SK-N-DZ (cell line): Measurements from ENCODE around the gene ARHGEF10L.

Source experiments
- DNase-seq: peaks from one replicate; pipeline ENCODE4 v3.0.0-alpha.2; 2015; ENCODE audit warnings: low spot score

The ARHGEF10L gene

DNA sequence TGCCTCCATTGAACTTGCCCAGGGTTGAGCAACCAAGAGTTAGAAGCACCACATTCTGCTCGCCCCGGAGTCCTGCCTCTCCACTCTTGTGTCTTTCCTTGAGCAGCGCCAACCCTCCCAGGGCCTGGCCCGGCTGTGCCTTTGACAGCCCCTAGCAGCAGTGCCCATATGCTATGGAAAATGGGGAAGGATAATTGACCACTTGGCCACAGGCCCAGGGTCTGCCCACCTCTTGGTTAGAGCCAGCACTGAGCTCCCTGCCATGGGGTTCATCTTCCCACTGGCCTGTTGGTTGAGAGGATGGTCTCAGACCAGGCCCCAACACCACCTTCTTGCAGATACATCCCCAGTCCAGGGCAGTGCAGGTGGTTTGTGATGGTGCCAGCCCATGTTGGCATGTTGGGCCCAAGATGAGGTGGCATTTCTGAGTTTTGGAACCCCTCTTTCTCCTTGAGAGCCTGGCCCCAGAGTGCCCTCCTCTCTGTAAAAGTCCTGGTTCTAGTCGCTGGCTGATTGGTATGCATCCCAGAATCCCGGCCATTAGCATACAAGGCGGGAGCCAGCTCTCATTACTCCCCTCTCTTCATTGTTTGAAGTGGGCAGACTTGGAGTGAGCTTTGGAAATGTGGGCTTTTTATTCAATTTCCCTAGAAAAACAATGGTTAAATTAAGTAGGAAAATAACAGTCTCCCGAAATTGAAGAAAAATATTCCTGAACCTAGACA, 7.6 kb downstream of the ARHGEF10L start:
- no peak for DNase-seq

DNA sequence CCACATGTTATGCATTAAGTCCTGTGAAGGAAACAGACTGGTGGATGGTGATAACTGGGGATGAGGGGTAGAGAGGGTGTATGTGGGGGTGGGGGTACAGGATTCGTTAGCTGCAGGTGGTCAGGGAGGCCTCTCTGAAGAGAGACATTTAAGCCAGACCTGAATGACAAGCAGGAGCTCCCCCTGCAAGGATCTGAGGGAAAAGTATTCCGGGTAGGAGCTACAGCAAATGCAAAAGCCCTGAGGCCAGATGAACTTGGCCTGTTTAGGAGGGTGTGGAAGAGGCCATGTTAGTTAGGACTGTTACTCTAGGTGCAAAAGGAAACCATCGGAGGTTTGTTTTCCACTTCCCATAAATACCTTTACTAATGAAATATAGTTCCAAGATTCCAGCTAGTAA, 9.9 kb downstream of the ARHGEF10L start:
- DNase-seq: no peak

DNA sequence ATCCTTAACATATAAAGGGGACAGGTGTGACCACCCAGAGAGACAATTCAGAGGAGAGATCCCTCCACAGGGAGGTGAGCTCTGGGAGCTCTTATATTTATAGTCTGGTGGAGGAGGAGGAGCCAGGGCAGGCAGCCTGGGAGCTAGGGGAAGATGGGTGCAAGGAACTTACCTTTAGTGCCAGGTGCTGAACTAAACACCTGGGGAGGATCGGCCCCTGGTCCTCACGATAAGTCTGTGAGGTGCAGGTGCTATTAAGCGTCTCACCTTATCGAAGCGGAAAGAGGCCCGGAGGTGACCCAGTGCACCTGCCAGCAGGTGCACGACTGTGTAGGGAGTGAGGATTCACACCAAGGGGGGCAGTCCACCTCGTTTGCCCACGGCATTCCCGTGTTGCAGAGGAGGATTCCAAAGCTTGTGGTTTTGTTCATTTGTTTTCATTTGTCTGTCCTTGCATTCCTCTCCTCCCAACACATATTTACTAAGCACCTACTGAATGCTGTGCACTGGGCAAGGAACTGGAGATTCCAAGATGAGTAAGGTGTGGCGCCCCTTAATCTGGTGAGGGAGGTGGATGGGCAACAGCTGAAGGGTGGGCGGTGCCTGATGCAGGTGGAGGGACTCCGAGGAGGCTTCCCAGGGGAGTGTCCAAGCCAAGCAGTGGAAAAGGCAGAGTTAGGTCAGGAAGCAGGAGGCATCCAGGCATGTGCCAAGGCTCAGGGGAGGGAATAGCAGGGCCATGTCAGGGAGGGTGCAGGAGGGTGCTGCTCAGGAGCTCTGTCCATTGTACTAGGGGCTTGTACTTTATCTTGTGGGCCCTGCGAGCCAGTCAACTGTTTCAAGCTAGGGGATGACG, 11.5 kb downstream of the ARHGEF10L start:
- no peak for DNase-seq

DNA sequence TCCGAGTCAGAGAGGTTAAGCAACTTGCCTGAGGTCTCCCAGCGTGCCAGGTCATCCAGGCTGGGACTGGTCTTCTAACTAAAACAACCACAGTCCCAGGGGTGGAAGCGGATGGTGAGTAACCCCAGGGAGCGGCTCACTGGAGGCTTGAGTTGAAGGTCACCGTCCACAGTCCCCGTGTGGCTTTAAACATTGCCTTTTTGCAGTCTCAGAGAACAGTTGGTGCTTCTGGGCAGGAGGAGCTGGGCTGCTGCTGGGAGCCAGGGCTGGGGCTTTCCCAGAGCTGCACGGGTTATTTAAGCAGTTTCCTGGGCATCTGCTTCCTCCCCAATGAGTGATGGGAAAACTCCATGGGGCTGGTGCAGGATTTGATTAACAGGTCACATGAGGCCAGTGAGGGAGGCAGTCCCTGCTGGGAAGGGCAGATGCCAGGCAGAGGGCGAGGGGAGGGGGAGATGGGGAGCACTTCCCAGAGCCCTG, 12.3 kb downstream of the ARHGEF10L start:
- peak; percentile 69 for DNase-seq

DNA sequence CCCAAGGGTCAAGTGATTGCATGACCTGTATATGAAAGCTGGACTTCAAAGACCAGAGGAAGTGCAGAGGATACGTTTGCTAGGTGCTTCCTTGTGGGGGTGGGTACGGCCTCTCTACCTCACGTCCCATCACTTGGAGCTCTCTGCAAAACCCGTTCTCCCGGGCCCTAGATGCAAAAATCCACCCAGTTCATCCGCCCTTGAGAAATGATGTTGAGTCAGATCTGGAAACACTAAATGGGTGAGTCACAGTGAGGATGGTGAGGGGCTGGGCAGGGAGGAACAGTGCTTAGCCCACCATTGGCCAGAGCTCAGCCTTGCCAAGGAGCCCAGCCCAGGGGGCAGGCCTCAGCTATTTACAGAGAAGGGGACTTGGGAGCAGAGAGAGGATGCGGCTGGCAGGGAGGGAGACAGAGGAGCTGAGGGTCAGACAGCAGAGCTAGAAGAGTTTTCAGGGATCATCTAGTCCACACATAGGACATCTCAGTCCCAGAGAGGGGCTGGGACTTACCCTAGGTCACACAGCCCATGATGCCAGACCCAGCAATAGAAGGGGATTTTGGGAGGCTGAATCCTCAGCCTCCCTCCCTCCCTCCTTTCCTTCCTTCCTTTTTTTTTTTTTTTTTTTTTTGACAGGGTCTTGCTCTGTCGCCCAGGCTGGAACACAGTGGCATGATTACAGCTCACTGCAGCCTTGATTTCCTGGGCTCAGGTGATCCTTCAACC, 14.6 kb downstream of the ARHGEF10L start:
- DNase-seq: no peak

DNA sequence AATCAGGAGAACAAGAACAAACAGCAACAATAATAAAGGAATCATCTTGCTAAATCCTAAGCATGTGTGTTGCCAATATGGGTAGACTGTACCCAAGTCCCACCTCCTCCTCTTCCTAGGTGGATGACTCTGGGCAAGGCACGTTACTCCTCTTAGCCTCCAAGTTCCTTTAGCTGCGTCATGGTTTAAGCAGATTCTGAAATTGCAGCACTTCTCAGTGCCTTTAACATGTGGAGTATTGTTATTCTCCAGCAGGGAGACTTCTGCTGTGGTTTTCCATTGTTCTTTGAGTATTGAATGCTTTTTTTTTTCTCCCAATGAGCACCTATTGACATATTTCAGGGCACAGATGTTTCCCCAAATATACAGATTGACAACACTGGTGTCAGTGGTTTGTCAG, 15.5 kb downstream of the ARHGEF10L start:
- DNase-seq: no peak

DNA sequence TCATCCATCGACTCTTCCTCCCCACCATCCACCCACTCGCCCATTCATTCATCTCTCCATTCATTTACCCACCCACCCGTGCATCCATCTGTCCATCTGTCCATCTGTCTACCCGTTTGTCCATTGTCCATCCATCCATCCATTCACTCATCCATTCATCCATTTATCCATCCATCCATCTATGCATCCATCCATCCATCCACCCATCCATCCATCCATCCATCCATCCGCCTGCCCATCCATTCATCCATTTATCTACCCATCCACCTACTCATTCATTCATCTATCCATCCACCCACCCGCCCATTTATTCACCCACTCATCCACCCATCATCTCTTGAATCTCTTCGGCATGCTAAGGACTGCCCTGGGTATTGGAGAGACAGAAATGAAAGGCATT, 18.5 kb downstream of the ARHGEF10L start:
- DNase-seq: no peak

DNA sequence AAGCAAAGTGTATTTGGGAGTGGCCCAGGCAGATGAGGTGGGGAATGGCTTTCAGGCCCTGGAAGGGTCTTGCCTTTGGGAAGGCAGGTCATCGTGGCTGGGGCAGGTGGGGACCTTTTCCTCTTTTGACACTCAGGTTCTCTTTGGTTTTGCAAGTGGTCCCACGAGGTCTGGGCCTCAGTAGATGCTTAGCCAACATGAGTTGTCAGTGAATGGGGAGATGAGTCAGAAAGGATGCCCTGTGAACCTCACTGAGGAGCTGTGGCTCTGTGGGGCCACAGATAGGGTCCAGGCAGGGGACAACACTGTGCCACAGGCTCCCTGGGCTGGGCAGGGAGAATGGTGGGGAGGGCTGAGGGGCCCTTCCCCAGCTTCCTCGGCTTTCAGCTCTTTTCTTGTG, 19.0 kb downstream of the ARHGEF10L start:
- no peak for DNase-seq

DNA sequence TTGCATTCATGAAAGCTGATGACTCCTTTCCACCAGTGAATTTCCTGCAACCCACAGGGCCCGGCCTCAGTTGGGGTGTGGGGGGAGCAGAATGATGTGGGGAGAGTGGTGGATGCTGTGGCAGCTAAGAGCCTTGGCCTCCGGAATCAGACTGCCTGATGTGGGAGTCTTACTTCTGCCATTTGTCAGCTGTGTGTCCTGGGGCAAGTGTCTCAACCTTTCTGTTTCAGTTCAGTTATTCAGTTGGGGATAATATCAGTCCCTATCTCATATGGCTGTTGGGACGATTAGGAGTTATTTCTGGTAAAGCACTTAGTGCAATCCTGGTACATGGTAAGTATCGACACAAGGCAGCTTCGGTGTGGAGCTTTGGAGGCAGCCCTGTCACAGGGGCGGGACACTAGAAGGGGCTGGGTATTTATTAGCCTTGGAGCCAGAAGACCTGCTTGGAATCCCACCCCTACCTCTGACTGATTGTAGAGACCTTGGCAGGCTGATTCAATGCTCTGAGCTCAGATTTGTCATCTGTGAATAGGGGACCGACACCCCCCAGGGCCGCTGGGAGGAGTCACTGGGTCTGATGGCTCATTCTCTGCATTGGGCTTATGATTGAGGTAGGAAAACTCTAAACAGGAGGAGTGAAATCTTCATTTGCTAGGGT, 19.6 kb downstream of the ARHGEF10L start:
- no peak for DNase-seq

DNA sequence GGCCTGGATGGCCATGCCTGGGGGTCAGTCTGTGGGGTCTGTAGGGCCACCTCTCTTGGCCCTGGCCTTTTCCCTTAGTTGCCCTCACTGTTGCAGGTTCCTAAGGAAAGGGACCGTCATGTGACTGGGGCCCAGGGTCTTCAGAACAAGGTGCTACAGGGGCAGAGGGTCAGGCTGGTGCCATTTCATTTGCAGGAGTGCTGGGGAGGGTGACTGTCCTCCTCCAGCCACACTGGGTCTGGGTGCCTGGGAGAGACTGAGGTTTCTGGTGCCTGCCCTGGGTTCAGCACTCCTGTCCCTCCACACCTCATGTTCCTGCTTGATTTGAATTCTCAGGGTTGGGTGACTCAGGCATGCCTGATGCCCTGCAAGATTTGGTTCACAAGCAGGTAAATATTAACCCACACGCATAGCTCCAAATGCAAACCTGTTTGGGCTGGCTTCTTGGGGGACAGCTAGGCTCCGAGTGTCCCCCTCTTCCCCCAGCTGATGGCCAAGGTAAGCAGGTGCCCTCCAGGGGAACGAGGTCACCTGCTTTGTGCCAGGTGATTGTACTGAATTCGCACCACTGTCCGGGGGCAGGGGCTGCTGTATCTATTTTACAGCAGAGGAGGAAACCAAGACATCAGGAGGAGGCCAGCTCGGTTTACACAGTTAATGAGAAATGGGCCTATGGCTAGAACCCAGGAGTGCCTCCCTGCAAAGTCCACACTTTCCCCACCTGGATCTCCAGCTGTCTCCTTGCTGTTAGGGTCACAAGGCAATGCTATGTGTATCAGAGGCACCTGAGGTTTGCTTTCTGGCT, 20.3 kb downstream of the ARHGEF10L start:
- no peak for DNase-seq

DNA sequence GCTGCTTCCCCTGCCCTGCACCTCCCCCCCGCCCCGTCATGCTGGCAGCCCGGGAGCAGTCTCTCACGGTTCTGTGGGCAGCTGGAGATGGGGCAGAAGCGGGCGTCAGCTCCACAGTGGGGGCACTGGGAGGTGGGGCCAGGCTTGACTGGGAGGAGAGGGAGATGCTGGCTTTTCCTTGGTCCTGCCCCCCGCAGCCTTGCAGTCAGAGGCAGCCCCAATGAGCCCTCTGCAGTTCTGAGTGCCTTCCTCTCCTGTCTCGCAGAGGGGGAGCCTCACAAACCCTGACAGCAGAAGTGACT, 21.7 kb downstream of the ARHGEF10L start:
- DNase-seq: no peak

DNA sequence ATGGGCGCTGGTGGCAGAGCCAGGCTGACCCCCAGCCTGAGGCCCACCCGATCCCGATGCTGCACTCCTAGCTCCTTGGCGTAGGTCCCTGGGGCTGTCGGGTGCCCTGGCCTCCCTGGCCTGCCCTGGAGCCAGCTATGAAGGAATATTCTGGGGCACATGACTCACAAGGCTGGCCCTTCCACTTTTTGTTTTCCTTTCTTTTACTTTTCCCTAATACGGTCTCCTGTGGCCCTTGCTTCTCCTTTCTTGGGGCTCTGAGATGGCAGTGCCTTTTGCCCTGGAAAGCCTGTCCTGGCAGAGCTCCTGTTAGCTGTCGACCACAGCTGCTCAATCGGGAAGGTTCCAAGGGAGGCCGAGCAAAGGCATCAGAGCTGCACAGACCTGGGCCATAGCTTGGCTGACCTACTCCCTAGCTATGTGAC, 22.1 kb downstream of the ARHGEF10L start:
- no peak for DNase-seq

DNA sequence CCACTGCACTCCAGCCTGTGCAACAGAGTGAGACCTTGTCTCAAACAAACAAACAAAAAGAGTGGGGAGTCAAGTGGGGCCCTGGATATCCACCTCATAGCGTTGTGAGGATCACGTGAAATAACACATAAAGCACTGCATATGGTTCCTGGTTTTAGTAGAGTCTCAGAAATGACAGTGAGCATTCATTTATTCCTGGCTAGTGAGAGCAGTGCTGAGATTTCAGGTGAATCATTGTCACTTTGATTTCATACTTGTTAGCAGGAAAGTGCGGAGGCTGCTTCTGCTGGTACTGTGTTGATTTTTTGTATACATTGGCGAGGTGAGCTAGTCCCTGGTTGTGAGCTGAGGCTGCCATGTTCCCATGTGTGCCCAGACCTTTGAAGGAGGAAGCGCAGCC, 22.9 kb downstream of the ARHGEF10L start:
- DNase-seq: no peak

DNA sequence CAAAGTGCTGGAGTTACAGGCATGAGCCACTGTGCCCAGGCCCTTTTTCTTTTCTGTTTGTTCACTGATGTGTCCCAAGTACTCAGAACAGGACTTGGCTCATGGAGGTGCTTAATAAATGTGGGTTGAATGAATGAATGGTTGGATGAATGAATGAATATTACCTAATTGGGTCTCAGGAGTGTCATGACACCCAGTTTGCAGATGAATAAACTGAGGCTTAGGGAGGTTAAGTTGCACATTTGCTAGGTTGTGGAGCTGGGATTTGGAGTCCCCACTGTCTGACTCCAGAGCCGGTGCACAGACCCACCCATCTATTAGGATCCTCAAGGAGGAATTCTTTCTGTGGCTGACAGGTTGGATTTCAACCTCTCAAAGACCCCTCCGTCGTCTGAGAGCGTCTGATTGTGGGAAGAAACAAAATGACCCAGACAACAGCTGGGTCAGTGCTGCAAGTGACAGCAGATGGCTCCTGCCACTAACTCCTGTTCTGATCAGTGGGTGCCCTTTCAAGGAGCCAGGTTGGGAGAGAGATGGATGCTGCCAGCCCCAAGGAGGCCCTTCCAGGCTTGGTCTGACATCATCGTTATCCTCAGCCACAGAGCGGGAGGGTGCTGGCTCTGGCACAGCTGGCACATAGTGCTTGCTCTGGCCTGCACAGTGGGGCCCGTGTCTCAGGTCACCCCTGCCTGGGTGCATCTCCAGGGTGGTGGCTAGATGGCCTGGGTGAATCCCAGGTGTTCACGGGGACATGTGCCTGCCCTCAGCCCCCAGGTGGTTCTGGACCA, 24.2 kb downstream of the ARHGEF10L start:
- DNase-seq: no peak

DNA sequence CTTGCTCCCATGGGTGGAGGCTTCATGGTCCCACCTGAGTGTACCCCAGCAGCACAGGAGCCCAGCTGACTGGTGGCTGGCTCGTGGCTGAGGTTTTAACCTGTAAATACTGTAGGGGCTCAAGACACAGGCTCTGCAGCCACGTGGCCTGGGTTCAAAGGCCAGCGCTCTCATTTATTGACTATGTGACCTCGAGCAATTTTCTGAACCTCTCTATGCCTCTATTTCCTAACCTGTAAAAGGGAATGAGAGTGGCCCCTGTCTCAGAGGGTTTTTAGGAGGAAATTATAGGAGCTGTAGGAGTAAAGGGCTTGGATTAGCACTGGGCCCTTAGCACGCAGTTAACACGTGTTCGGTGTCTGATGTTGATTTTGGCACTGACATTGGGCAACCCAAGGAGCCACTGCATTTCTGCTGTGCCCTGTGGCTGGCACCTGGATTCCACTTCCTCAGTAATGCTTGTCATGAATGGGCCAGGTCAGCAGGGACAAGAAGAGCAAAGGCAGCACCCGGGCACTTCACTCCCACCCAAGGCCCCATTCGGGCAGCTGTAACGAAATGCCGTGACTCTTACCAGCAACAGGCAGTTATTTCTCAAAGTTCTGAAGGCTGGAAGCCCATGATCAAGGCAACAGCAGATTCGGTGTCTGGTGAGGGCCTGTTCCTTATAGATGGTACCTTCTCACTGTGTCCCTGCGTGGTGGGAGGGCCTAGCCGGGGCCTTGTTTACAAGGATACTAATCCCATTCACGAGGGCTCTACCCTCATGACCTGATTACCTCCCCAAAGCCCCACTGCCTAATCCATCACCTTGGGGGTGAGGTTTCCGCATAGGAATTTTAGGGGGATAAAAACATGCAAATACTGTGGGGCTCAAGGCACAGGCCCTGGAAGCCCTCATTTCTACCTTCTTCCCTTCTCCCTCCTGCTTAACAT, 25.2 kb downstream of the ARHGEF10L start:
- DNase-seq: no peak

DNA sequence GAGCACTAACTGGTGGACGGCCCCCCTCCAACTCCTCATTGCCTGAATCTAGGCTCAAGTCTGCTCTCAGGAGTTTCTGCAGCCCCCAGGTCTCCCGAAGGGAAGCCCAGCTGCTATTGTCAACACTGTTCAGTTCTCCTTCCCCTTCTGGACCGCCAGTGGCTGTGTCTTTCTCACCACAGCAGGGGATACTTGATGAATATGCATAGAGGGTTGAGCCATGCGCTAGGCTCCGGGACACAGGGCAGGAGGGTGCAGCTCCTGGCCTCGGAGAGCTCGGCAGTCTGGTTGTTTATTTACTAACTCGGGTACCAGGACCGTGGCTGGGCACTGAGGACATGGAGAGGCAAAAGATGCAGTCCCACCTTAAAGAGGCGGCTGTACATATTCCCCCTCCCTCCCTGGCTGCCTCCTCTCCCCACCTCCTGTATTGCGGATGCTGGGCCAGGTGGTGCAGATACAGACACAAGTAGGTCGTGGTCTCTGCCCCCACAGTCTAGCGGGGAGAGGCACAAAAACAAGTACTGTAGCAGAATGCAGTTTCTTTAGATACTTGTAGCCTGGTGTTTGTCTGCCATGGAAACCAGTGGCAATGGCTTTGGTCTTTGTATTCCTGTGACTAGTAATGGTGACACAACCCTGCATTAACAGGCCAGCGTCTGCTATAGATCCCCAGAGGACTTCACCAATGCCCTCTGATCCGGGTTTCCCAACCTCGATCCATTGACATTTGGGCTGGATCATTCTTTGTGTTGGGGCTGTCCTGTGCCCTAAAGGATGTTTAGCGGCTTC, 26.2 kb downstream of the ARHGEF10L start:
- no peak for DNase-seq

DNA sequence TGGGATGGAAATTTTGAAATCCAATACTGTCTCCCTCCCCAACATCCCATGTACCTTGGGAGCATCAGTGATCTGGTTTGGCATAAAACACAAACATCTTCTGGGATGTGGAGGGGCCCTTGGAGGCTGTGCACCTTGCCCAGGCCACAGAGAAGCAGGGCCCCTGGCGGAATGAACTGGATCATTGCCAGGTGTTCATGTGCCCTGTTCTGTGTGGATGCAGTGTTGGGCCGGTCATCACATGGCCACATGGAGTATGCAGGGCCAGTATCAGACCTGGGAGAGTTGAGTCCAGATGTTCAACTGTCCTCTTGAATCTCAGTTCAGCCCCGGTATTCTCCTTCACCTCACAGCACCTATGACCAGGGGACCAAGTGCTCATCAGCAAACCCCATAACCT, 26.9 kb downstream of the ARHGEF10L start:
- no peak for DNase-seq

DNA sequence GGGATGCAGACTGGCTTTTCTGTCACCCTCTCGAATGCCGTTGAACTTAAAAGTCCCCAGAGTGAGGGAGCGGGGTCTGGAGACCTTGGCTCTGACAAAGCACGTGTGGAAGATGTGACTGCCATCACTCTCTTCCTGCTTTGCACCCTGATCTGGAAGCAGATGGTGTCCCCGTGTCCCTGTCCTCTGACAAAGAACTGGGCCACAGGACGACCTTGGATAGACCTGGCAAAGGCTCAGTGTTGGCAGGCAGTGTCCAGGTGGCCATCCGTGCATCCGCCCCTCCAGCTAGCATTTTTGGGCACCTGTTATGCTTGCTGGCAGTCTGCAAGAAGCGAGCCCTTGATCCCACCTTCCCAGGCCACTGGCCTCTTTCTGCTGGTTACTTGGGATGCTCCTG, 27.4 kb downstream of the ARHGEF10L start:
- DNase-seq: no peak
